H9 (cell line): ENCODE measurements around the gene LPAR6. TPM values are rescaled to one million over a fixed set of nuclear protein-coding genes. Genes with fewer than 3 reads are reported as not detected.

ENCODE experiments used
- DNase-seq: peaks from one replicate; pipeline ENCODE4 v3.0.0-alpha.2; 2017
- H2AFZ ChIP-seq: one replicate; pipeline ENCODE4 v1.6.1; 2013; ENCODE audit warnings: mild to moderate bottlenecking, low read length, control low read depth, moderate library complexity
- H2AK5ac ChIP-seq: 2 replicates; pipeline ENCODE4 v1.6.1; 2013; ENCODE audit warnings: low read length, control low read depth, mixed read lengths; ENCODE audit not compliant: insufficient read length
- H2BK120ac ChIP-seq: one replicate; pipeline ENCODE4 v1.6.1; 2013; ENCODE audit warnings: low read depth, mild to moderate bottlenecking, low read length, control low read depth, inconsistent platforms; ENCODE audit not compliant: poor library complexity, severe bottlenecking
- H2BK12ac ChIP-seq: 2 replicates; pipeline ENCODE4 v1.6.1; 2013; ENCODE audit warnings: low read length, control low read depth, mixed read lengths, low read depth; ENCODE audit not compliant: insufficient read length
- H2BK15ac ChIP-seq: 2 replicates; pipeline ENCODE4 v1.6.1; 2013; ENCODE audit warnings: low read depth, low read length, control low read depth
- H2BK20ac ChIP-seq: one replicate; pipeline ENCODE4 v1.6.1; 2013; ENCODE audit warnings: low read depth, mild to moderate bottlenecking, low read length, control low read depth, inconsistent platforms; ENCODE audit not compliant: poor library complexity, severe bottlenecking
- H2BK5ac ChIP-seq: 2 replicates; pipeline ENCODE4 v1.6.1; 2013; ENCODE audit warnings: low read length, control low read depth, mixed read lengths; ENCODE audit not compliant: insufficient read length
- H3K14ac ChIP-seq: 2 replicates; pipeline ENCODE4 v1.6.1; 2013; ENCODE audit warnings: low read length, control low read depth; ENCODE audit not compliant: insufficient read depth
- H3K18ac ChIP-seq: 2 replicates; pipeline ENCODE4 v1.6.1; 2013; ENCODE audit warnings: low read depth, mild to moderate bottlenecking, mixed read lengths, low read length, control low read depth; ENCODE audit not compliant: insufficient read length
- H3K23ac ChIP-seq: 2 replicates; pipeline ENCODE4 v1.6.1; 2013; ENCODE audit warnings: low read length, control low read depth, mixed read lengths, low read depth; ENCODE audit not compliant: insufficient read length
- H3K23me2 ChIP-seq: 2 replicates; pipeline ENCODE4 v1.6.1; 2013; ENCODE audit warnings: low read depth, mild to moderate bottlenecking, mixed read lengths, low read length, control low read depth; ENCODE audit not compliant: insufficient read length, poor library complexity, severe bottlenecking
- H3K27ac ChIP-seq: 2 replicates; pipeline ENCODE4 v1.5.1; 2013; ENCODE audit warnings: low read length, control low read depth, mixed read lengths, low read depth; ENCODE audit not compliant: insufficient read length
- H3K27me3 ChIP-seq: 2 replicates; pipeline ENCODE4 v1.6.1; 2013; ENCODE audit warnings: low read length, control low read depth, inconsistent platforms; ENCODE audit not compliant: insufficient read depth
- H3K4ac ChIP-seq: 2 replicates; pipeline ENCODE4 v1.6.1; 2013; ENCODE audit warnings: low read depth, mild to moderate bottlenecking, control low read depth, inconsistent platforms, low read length, moderate library complexity
- H3K4me1 ChIP-seq: 2 replicates; pipeline ENCODE4 v1.6.1; 2013; ENCODE audit warnings: low read length, control low read depth, inconsistent platforms; ENCODE audit not compliant: insufficient read depth
- H3K4me2 ChIP-seq: 2 replicates; pipeline ENCODE4 v1.6.1; 2013; ENCODE audit warnings: low read length, control low read depth, mixed read lengths; ENCODE audit not compliant: insufficient read length, insufficient read depth
- H3K56ac ChIP-seq: 2 replicates; pipeline ENCODE4 v1.6.1; 2013; ENCODE audit warnings: low read depth, mild to moderate bottlenecking, mixed read lengths, low read length, control low read depth; ENCODE audit not compliant: insufficient read length
- H3K79me1 ChIP-seq: 2 replicates; pipeline ENCODE4 v1.6.1; 2013; ENCODE audit warnings: low read depth, mild to moderate bottlenecking, moderate library complexity, low read length, control low read depth, inconsistent platforms; ENCODE audit not compliant: insufficient read depth, poor library complexity, severe bottlenecking
- H3K79me2 ChIP-seq: 2 replicates; pipeline ENCODE4 v1.6.1; 2013; ENCODE audit warnings: low read length, control low read depth, inconsistent platforms; ENCODE audit not compliant: insufficient read depth
- H3K9ac ChIP-seq: 2 replicates; pipeline ENCODE4 v1.6.1; 2013; ENCODE audit warnings: low read length, control low read depth, mixed read lengths; ENCODE audit not compliant: insufficient read length; ENCODE audit errors: extremely low read depth
- H3K9me3 ChIP-seq: one replicate; pipeline ENCODE4 v1.6.1; 2013; ENCODE audit warnings: low read depth, low read length, inconsistent platforms; ENCODE audit not compliant: control insufficient read depth
- H3T11ph ChIP-seq: one replicate; pipeline ENCODE4 v1.6.1; 2013; ENCODE audit warnings: mild to moderate bottlenecking, low read length, control low read depth, inconsistent platforms
- H4K20me1 ChIP-seq: one replicate; pipeline ENCODE4 v1.6.1; 2013; ENCODE audit not compliant: control insufficient read depth, insufficient read length, insufficient read depth
- H4K5ac ChIP-seq: 2 replicates; pipeline ENCODE4 v1.6.1; 2013; ENCODE audit warnings: low read depth, mild to moderate bottlenecking, mixed read lengths, low read length, control low read depth; ENCODE audit not compliant: insufficient read length
- H4K8ac ChIP-seq: replicated peaks from 2 replicates; pipeline ENCODE4 v1.6.1; 2013; ENCODE audit warnings: low read length, control low read depth, mixed read lengths, low read depth; ENCODE audit not compliant: insufficient read length
- H4K91ac ChIP-seq: 2 replicates; pipeline ENCODE4 v1.6.1; 2013; ENCODE audit warnings: low read depth, mild to moderate bottlenecking, moderate library complexity, mixed read lengths, low read length, control low read depth; ENCODE audit not compliant: insufficient read length
- H3K27ac Mint-ChIP-seq, 3 experiments: 2 replicates in 2 of 3; 3 replicates in 1 of 3; pipeline ENCODE4 v1.8.0; 2020 to 2021; ENCODE audit warnings: mixed read lengths in 3 of 3, mild to moderate bottlenecking in 1 of 3, moderate library complexity in 1 of 3
- H3K27me3 Mint-ChIP-seq: 2 replicates; pipeline ENCODE4 v1.8.0; 2021; ENCODE audit warnings: low read depth, mild to moderate bottlenecking, moderate library complexity, mixed read lengths
- H3K36me3 Mint-ChIP-seq, 3 experiments: 2 replicates in 2 of 3; 3 replicates in 1 of 3; pipeline ENCODE4 v1.8.0; 2020 to 2021; ENCODE audit warnings: low read depth in 3 of 3, mixed read lengths in 3 of 3; ENCODE audit not compliant: insufficient read depth in 1 of 3
- H3K4me1 Mint-ChIP-seq, 2 experiments: 2 replicates each; pipeline ENCODE4 v1.8.0; 2020; ENCODE audit warnings: mixed read lengths in 2 of 2
- H3K4me3 Mint-ChIP-seq, 2 experiments: 2 replicates in 1 of 2; 3 replicates in 1 of 2; pipeline ENCODE4 v1.8.0; 2020 to 2021; ENCODE audit warnings: mild to moderate bottlenecking in 2 of 2, mixed read lengths in 2 of 2, moderate library complexity in 1 of 2
- H3K9me3 Mint-ChIP-seq, 2 experiments: 2 replicates in 1 of 2; 3 replicates in 1 of 2; pipeline ENCODE4 v1.8.0; 2020; ENCODE audit warnings: mild to moderate bottlenecking in 2 of 2, mixed read lengths in 2 of 2, moderate library complexity in 1 of 2
- WGBS: extraction: QIAGEN DNeasy Blood & Tissue Kit; methylation state at CpG from one replicate; pipeline ENCODE4 v1.1.7; 2013; ENCODE audit warnings: missing lambda C conversion rate, low lambda C conversion rate, mixed read lengths; ENCODE audit not compliant: insufficient read length; ENCODE audit errors: extremely low coverage; 5-methylcytosine and 5-hydroxymethylcytosine counted together
- total RNA-seq: library from RNA; stranded (reverse); gene quantifications from 2 replicates; pipeline ENCODE4 v1.2.1, GENCODE V29; 2021
- TF ChIP-seq, protein P1 (sequence below): fragments of 200-600 bp; sonication (generic); conservative IDR thresholded peaks from 3 replicates; pipeline ENCODE4 v1.8.0; 2021; ENCODE audit warnings: antibody characterized with exemption, mild to moderate bottlenecking

LPAR6 gene
- total RNA-seq, 1 experiment from 2014 or later, result 4.2 TPM

DNA sequence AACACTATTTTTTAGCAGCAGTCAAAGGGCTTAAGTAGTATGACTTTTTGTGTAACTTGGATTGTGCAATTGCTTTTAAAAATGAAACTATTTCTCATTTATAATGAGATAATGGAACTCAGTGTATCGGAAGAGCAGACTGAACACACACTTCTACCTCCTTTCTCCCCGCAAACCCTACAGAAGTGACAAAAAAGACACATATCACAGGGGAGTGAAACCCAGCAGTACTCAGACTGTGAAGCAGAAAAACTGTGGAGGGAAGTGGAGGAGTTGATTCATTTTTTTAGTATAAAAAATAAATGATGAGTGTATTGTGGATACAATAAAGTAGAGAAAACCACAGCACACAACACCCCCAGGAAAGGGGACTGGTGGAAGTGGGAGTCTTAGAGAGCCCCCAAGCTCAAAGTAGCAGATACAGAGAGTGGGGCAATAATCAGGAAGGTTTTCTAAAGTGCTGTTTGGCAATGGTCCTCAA lies 9.7 kb downstream of the LPAR6 start:
- Histone ChIP-seq H3K14ac (no peak overlapping the region), H4K5ac (no peak overlapping the region), H3K23ac (no peak overlapping the region), H4K91ac (no peak overlapping the region), H4K20me1 (no peaks in the 10 kb centered on the region), H2AFZ (no peak overlapping the region), H3K27ac (no peak overlapping the region), H3K4ac (no peak overlapping the region), H3T11ph (no peak overlapping the region), H3K18ac (no peak overlapping the region), H2BK15ac (no peak overlapping the region), H3K79me1 (no peaks in the 10 kb centered on the region), H3K27me3 (no peaks in the 10 kb centered on the region), H2BK20ac (no peak overlapping the region), H2BK120ac (no peak overlapping the region), H2BK12ac (no peak overlapping the region), H3K4me2 (no peak overlapping the region), H2AK5ac (no peak overlapping the region), H2BK5ac (no peak overlapping the region), H3K4me1 (no peaks in the 10 kb centered on the region), H3K79me2 (no peaks in the 10 kb centered on the region), H3K23me2 (no peaks in the 10 kb centered on the region), H3K56ac (no peak overlapping the region), H3K9ac (no peak overlapping the region), H3K9me3 (no peaks in the 10 kb centered on the region), H4K8ac (no peak overlapping the region)
- Mint-ChIP-seq H3K4me3 (no peak overlapping the region), H3K36me3 (no peaks in the 10 kb centered on the region), H3K4me1 (no peaks in the 10 kb centered on the region), H3K27ac (no peak overlapping the region), H3K9me3 (no peaks in the 10 kb centered on the region), H3K27me3 (no peaks in the 10 kb centered on the region)
- TF ChIP-seq, protein P1, sequence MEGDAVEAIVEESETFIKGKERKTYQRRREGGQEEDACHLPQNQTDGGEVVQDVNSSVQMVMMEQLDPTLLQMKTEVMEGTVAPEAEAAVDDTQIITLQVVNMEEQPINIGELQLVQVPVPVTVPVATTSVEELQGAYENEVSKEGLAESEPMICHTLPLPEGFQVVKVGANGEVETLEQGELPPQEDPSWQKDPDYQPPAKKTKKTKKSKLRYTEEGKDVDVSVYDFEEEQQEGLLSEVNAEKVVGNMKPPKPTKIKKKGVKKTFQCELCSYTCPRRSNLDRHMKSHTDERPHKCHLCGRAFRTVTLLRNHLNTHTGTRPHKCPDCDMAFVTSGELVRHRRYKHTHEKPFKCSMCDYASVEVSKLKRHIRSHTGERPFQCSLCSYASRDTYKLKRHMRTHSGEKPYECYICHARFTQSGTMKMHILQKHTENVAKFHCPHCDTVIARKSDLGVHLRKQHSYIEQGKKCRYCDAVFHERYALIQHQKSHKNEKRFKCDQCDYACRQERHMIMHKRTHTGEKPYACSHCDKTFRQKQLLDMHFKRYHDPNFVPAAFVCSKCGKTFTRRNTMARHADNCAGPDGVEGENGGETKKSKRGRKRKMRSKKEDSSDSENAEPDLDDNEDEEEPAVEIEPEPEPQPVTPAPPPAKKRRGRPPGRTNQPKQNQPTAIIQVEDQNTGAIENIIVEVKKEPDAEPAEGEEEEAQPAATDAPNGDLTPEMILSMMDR, result no peak
- DNase-seq, result no peak
- no CpG with 5 or more reads among the region's 2 CpGs for WGBS
